Liver (tissue), 9 donors: ENCODE results near the gene STOML3. TPM values are rescaled to one million over a fixed set of nuclear protein-coding genes. Genes with fewer than 3 reads are reported as not detected.

Experiments used
- DNase-seq: peaks from one replicate; pipeline ENCODE4 v3.0.0-alpha.2; 2017; ENCODE audit warnings: low spot score
- H3K27ac ChIP-seq, 2 donors: one replicate each; pipeline ENCODE4 v1.7.0; 2013; ENCODE audit warnings: inconsistent platforms in 2 of 2, low read length in 2 of 2, control low read depth in 1 of 2, low read depth in 1 of 2, mild to moderate bottlenecking in 1 of 2
- H3K27me3 ChIP-seq, 4 donors: one replicate each; pipeline versions ENCODE4 v1.6.1 to v1.7.0; 2013; ENCODE audit warnings: low read length in 3 of 4, inconsistent platforms in 1 of 4, mild to moderate bottlenecking in 1 of 4, moderate library complexity in 1 of 4; ENCODE audit not compliant: control insufficient read depth in 4 of 4, insufficient read depth in 4 of 4
- H3K36me3 ChIP-seq, 4 donors: one replicate each; pipeline versions ENCODE4 v1.6.1 to v1.7.0; 2013; ENCODE audit warnings: low read length in 3 of 4, mild to moderate bottlenecking in 3 of 4, low read depth in 1 of 4, moderate library complexity in 1 of 4; ENCODE audit not compliant: control insufficient read depth in 4 of 4, insufficient read depth in 3 of 4
- H3K4me1 ChIP-seq, 4 donors: one replicate each; pipeline versions ENCODE4 v1.6.1 to v1.7.0; 2013; ENCODE audit warnings: low read length in 3 of 4, mild to moderate bottlenecking in 3 of 4, moderate library complexity in 1 of 4; ENCODE audit not compliant: control insufficient read depth in 4 of 4, insufficient read depth in 4 of 4
- H3K4me3 ChIP-seq, 3 donors: one replicate each; pipeline versions ENCODE4 v1.6.1 to v1.7.0; 2013; ENCODE audit warnings: low read length in 3 of 3, control low read depth in 1 of 3, low read depth in 1 of 3, mild to moderate bottlenecking in 1 of 3
- H3K9ac ChIP-seq, 2 donors: one replicate each; pipeline ENCODE4 v1.7.0; 2013; ENCODE audit warnings: low read length in 2 of 2, mild to moderate bottlenecking in 2 of 2, moderate library complexity in 2 of 2, control low read depth in 1 of 2, low read depth in 1 of 2
- H3K9me3 ChIP-seq, 4 donors: one replicate each; pipeline versions ENCODE4 v1.6.1 to v1.7.0; 2013; ENCODE audit warnings: low read length in 3 of 4; ENCODE audit not compliant: control insufficient read depth in 4 of 4
- EGR1 ChIP-seq, 2 donors: IDR thresholded peaks; 2 replicates each; pipeline ENCODE4 v1.6.1; 2016 to 2018; ENCODE audit warnings: antibody characterized with exemption in 2 of 2, low read depth in 2 of 2
- FOXA1 ChIP-seq: IDR thresholded peaks from 2 replicates; pipeline ENCODE4 v1.6.1; 2016; ENCODE audit warnings: antibody characterized with exemption
- FOXA2 ChIP-seq: IDR thresholded peaks from 2 replicates; pipeline ENCODE4 v1.6.1; 2016; ENCODE audit warnings: antibody characterized with exemption
- GABPA ChIP-seq, 2 donors: IDR thresholded peaks in 1 of 2; conservative IDR thresholded peaks in 1 of 2; 2 replicates each; pipeline ENCODE4 v1.6.1; 2016; ENCODE audit warnings: antibody characterized with exemption in 2 of 2, mild to moderate bottlenecking in 1 of 2, moderate library complexity in 1 of 2
- HNF4A ChIP-seq, 2 donors: conservative IDR thresholded peaks; 2 replicates each; pipeline ENCODE4 v1.6.1; 2016; ENCODE audit warnings: antibody characterized with exemption in 2 of 2, mild to moderate bottlenecking in 2 of 2
- HNF4G ChIP-seq: IDR thresholded peaks from 2 replicates; pipeline ENCODE4 v1.6.1; 2016; ENCODE audit warnings: antibody characterized with exemption
- JUND ChIP-seq, 2 donors: IDR thresholded peaks; 2 replicates each; pipeline ENCODE4 v1.6.1; 2016; ENCODE audit warnings: antibody characterized with exemption in 2 of 2
- NR2F2 ChIP-seq: IDR thresholded peaks from 2 replicates; pipeline ENCODE4 v1.6.1; 2016; ENCODE audit warnings: antibody characterized with exemption
- RAD21 ChIP-seq, 2 donors: IDR thresholded peaks; 2 replicates each; pipeline ENCODE4 v1.6.1; 2016; ENCODE audit warnings: antibody characterized with exemption in 2 of 2, mild to moderate bottlenecking in 2 of 2
- REST ChIP-seq: IDR thresholded peaks from 2 replicates; pipeline ENCODE4 v1.6.1; 2016; ENCODE audit warnings: antibody characterized with exemption, mild to moderate bottlenecking
- RXRA ChIP-seq, 2 donors: IDR thresholded peaks; 2 replicates each; pipeline ENCODE4 v1.6.1; 2017 to 2018; ENCODE audit warnings: antibody characterized with exemption in 2 of 2, mild to moderate bottlenecking in 1 of 2
- SP1 ChIP-seq: IDR thresholded peaks from 2 replicates; pipeline ENCODE4 v1.6.1; 2018; ENCODE audit warnings: antibody characterized with exemption, mild to moderate bottlenecking
- TAF1 ChIP-seq: conservative IDR thresholded peaks from 2 replicates; pipeline ENCODE4 v1.6.1; 2016; ENCODE audit warnings: antibody characterized with exemption, mild to moderate bottlenecking
- YY1 ChIP-seq: IDR thresholded peaks from 2 replicates; pipeline ENCODE4 v1.6.1; 2016; ENCODE audit warnings: antibody characterized with exemption, mild to moderate bottlenecking
- WGBS: extraction: QIAGEN DNeasy Blood & Tissue Kit; methylation state at CpG from one replicate; pipeline ENCODE4 v1.1.7; 2013; 5-methylcytosine and 5-hydroxymethylcytosine counted together
- polyA plus RNA-seq, 2 donors: library from polyadenylated mRNA; stranded (reverse) in 1 of 2; unstranded in 1 of 2; fragments of 200-250 nt in 1 of 2; fragments of >200 nt in 1 of 2; fragmentation: Nextera tagmentation in 1 of 2; extraction: Ambion mirVana in 1 of 2; gene quantifications; one replicate each; pipeline versions ENCODE4 v1.2.1 to v1.2.3, GENCODE V29; 2013 to 2015
- total RNA-seq, 2 donors: library from RNA; depleted of rRNA; stranded (reverse); fragments of >200 nt; gene quantifications; one replicate each; pipeline ENCODE4 v1.2.3, GENCODE V29; 2014
- TF ChIP-seq, protein P1 (sequence below): IDR thresholded peaks from 2 replicates; pipeline ENCODE4 v1.6.1; 2016; ENCODE audit warnings: antibody characterized with exemption
- TF ChIP-seq, protein P2 (sequence below): IDR thresholded peaks from 2 replicates; pipeline ENCODE4 v1.6.1; 2016; ENCODE audit warnings: antibody characterized with exemption
- TF ChIP-seq, protein P3 (sequence below): fragments of 150-350 bp; IDR thresholded peaks from 2 replicates; pipeline ENCODE4 v1.5.1; 2017; ENCODE audit warnings: improper control_type of control experiment, low read depth, low read length; ENCODE audit not compliant: missing input control
- TF ChIP-seq, protein P4 (sequence below): IDR thresholded peaks from 2 replicates; pipeline ENCODE4 v1.6.1; 2016; ENCODE audit warnings: antibody characterized with exemption
- donor health status: healthy.
- donor health status: healthy.
- donor health status: healthy.
- donor health status: healthy.
- donor health status: healthy.

STOML3 gene
- total RNA-seq = not detected
- polyA plus RNA-seq = not detected

DNA sequence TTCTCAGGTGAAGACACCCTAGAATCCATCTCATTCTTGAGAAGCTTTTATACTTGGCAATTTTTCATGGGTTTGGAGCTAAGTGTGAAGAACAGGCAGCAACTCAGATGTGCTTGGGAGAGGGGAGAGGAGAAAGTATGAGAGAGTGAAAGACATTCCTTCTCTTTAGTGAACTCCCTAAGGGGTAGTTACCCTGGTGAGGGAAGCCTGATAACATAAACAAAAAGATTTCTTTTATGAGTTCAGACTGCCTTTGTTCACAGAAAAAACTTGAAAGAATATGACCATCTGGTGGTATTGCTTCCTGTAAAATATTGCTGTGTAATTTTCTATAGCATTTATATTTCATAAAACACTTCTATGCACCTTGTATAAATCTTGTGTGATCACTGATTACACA, at the start of gene STOML3:
STOML3 (minus strand) TSS at position 139 of the 400 bp plus-strand sequence; CDS start at position 29, 110 bp downstream.
- H3K27ac ChIP-seq = no peak within 1 kb of the TSS
- no peaks in the 10 kb centered on the region for H3K9me3 ChIP-seq
- H3K4me3 ChIP-seq = no peak within 1 kb of the TSS
- no peak for TF ChIP-seq GABPA (IDR thresholded peaks at IDR 0.05 in 1 of 2, conservative IDR thresholded peaks at IDR 0.05 in 1 of 2)
- TF ChIP-seq JUND (IDR thresholded peaks at IDR 0.05) = no peak
- no peaks in the 10 kb centered on the region for H3K27me3 ChIP-seq
- no peak for DNase-seq
- H3K4me1 ChIP-seq = no peaks in the 10 kb centered on the region
- no peak within 1 kb of the TSS for H3K9ac ChIP-seq
- no peaks in the 10 kb centered on the region for H3K36me3 ChIP-seq

- H3K4me3 ChIP-seq = peak overlapping the region in 1 of 3 donors; percentile 6
- TF ChIP-seq REST (no peak), HNF4A (conservative IDR thresholded peaks at IDR 0.05) (peak; percentile 75 to 79), HNF4G (no peak), TAF1 (no peak), RXRA (IDR thresholded peaks at IDR 0.05) (peak in 1 of 2 donors; percentile 25), SP1 (peak; percentile 30), GABPA (IDR thresholded peaks at IDR 0.05 in 1 of 2, conservative IDR thresholded peaks at IDR 0.05 in 1 of 2) (no peak), FOXA1 (no peak), JUND (IDR thresholded peaks at IDR 0.05) (peak; percentile 42 to 85), YY1 (peak; percentile 33), RAD21 (IDR thresholded peaks at IDR 0.05) (no peak), NR2F2 (no peak), EGR1 (IDR thresholded peaks at IDR 0.05; ENCODE audit: low read depth in 2 of 2) (peak in 1 of 2 donors; percentile 59), FOXA2 (no peak)
- TF ChIP-seq, protein P1, sequence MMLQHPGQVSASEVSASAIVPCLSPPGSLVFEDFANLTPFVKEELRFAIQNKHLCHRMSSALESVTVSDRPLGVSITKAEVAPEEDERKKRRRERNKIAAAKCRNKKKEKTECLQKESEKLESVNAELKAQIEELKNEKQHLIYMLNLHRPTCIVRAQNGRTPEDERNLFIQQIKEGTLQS = no peak
- TF ChIP-seq, protein P2, sequence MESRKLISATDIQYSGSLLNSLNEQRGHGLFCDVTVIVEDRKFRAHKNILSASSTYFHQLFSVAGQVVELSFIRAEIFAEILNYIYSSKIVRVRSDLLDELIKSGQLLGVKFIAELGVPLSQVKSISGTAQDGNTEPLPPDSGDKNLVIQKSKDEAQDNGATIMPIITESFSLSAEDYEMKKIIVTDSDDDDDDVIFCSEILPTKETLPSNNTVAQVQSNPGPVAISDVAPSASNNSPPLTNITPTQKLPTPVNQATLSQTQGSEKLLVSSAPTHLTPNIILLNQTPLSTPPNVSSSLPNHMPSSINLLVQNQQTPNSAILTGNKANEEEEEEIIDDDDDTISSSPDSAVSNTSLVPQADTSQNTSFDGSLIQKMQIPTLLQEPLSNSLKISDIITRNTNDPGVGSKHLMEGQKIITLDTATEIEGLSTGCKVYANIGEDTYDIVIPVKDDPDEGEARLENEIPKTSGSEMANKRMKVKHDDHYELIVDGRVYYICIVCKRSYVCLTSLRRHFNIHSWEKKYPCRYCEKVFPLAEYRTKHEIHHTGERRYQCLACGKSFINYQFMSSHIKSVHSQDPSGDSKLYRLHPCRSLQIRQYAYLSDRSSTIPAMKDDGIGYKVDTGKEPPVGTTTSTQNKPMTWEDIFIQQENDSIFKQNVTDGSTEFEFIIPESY = no peak
- TF ChIP-seq, protein P3, sequence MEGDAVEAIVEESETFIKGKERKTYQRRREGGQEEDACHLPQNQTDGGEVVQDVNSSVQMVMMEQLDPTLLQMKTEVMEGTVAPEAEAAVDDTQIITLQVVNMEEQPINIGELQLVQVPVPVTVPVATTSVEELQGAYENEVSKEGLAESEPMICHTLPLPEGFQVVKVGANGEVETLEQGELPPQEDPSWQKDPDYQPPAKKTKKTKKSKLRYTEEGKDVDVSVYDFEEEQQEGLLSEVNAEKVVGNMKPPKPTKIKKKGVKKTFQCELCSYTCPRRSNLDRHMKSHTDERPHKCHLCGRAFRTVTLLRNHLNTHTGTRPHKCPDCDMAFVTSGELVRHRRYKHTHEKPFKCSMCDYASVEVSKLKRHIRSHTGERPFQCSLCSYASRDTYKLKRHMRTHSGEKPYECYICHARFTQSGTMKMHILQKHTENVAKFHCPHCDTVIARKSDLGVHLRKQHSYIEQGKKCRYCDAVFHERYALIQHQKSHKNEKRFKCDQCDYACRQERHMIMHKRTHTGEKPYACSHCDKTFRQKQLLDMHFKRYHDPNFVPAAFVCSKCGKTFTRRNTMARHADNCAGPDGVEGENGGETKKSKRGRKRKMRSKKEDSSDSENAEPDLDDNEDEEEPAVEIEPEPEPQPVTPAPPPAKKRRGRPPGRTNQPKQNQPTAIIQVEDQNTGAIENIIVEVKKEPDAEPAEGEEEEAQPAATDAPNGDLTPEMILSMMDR = no peak
- TF ChIP-seq, protein P4, sequence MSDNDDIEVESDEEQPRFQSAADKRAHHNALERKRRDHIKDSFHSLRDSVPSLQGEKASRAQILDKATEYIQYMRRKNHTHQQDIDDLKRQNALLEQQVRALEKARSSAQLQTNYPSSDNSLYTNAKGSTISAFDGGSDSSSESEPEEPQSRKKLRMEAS = no peak
- peak overlapping the region; percentile 42 to 96 for H3K27ac ChIP-seq
- DNase-seq = no peak
- peak overlapping the region in 1 of 2 donors; percentile 28 for H3K9ac ChIP-seq
- no peaks in the 10 kb centered on the region for H3K9me3 ChIP-seq
- H3K36me3 ChIP-seq = peaks cover 5 to 12% (median 8%) of the 10 kb centered on the region in 4 donors
- no peaks in the 10 kb centered on the region for H3K27me3 ChIP-seq
- 16% methylated on average over 1 of the region's 1 CpG for WGBS
- H3K4me1 ChIP-seq = peaks cover 4 to 40% (median 27%) of the 10 kb centered on the region in 4 donors
These were observed 49.6 kb upstream of the STOML3 start for GRCh38 chr13:39040206-39040605.
